Measurements from ENCODE around the gene SPDYE3. TPM values are rescaled to one million over a fixed set of nuclear protein-coding genes. Genes with fewer than 3 reads are reported as not detected.
"Not testable (repeated sequence)": the region's sequence is repeated elsewhere in the genome, so short reads cannot be mapped to it uniquely, and the experiment has no call there.

The SPDYE3 gene
- total RNA-seq, 4 donors from 2014 or later = not detected

- peaks cover 71 to 89% of the 10 kb centered on the region in 2 donors for H3K36me3 ChIP-seq
- H3K9me3 ChIP-seq = no peaks in the 10 kb centered on the region
- no peaks in the 10 kb centered on the region for H3K4me1 ChIP-seq
- 73 to 78% methylated on average over 5 to 9 of the region's 11 CpGs for WGBS, 2 donors
- intact Hi-C loops (cut with DNase I) = no loop called here
- H3K27ac ChIP-seq = no peak within 1 kb of the TSS
- no peak for TF ChIP-seq POLR2A (IDR thresholded peaks at IDR 0.05)
- no peak for TF ChIP-seq CTCF (IDR thresholded peaks at IDR 0.05)
- H3K4me3 ChIP-seq (replicated peaks in 1 of 3) = no peak within 1 kb of the TSS
- no peaks in the 10 kb centered on the region for H3K27me3 ChIP-seq
- DNase-seq = no peak
Measured at GRCh38 chr7:100358027-100358856, 50.7 kb downstream of the SPDYE3 start, which contains the start of gene PILRB. Gene PILRB, plus strand, starts transcription at chr7:100358117. Its CDS starts 186 bp downstream, at chr7:100358303.

GRCh38 chr7:100358857-100359212, 51.3 kb downstream of the SPDYE3 start:
- TF ChIP-seq CTCF (IDR thresholded peaks at IDR 0.05) = no peak
- no peak for TF ChIP-seq POLR2A (IDR thresholded peaks at IDR 0.05)
- WGBS, 2 donors = 96% methylated on average over 5 to 8 of the region's 8 CpGs
- H3K27me3 ChIP-seq = no peaks in the 10 kb centered on the region
- DNase-seq = no peak
- H3K27ac ChIP-seq = no peak overlapping the region
- H3K9me3 ChIP-seq = no peaks in the 10 kb centered on the region
- H3K36me3 ChIP-seq = peaks cover 65 to 83% of the 10 kb centered on the region in 2 donors
- H3K4me1 ChIP-seq = no peaks in the 10 kb centered on the region
- intact Hi-C loops (cut with DNase I) = no loop called here
- no peak overlapping the region for H3K4me3 ChIP-seq (replicated peaks in 1 of 3)

GRCh38 chr7:100360135-100360854, 52.8 kb downstream of the SPDYE3 start:
- 80 to 94% methylated on average over 3 of the region's 3 CpGs for WGBS, 2 donors
- intact Hi-C loops (cut with DNase I) = no loop called here
- no peaks in the 10 kb centered on the region for H3K9me3 ChIP-seq
- DNase-seq = no peak
- H3K27me3 ChIP-seq = no peaks in the 10 kb centered on the region
- H3K4me3 ChIP-seq (replicated peaks in 1 of 3) = no peak overlapping the region
- TF ChIP-seq CTCF (IDR thresholded peaks at IDR 0.05) = no peak
- no peak for TF ChIP-seq POLR2A (IDR thresholded peaks at IDR 0.05)
- no peaks in the 10 kb centered on the region for H3K4me1 ChIP-seq
- peaks cover 50 to 71% of the 10 kb centered on the region in 2 donors for H3K36me3 ChIP-seq
- H3K27ac ChIP-seq = no peak overlapping the region

- no peaks in the 10 kb centered on the region for H3K27me3 ChIP-seq
- DNase-seq = no peak
- intact Hi-C loops (cut with DNase I) = no loop called here
- TF ChIP-seq CTCF (IDR thresholded peaks at IDR 0.05) = no peak
- no peak for TF ChIP-seq POLR2A (IDR thresholded peaks at IDR 0.05)
- no peaks in the 10 kb centered on the region for H3K4me1 ChIP-seq
- no peak overlapping the region for H3K27ac ChIP-seq
- H3K9me3 ChIP-seq = no peaks in the 10 kb centered on the region
- no peak overlapping the region for H3K4me3 ChIP-seq (replicated peaks in 1 of 3)
- peaks cover 32 to 44% of the 10 kb centered on the region in 2 donors for H3K36me3 ChIP-seq
Measured at GRCh38 chr7:100363098-100363497, 55.6 kb downstream of the SPDYE3 start.

GRCh38 chr7:100363797-100364196, 56.3 kb downstream of the SPDYE3 start:
- 93 to 95% methylated on average over 7 of the region's 7 CpGs for WGBS, 2 donors
- H3K9me3 ChIP-seq; H3K4me3 ChIP-seq (replicated peaks in 1 of 3); DNase-seq; H3K27ac ChIP-seq; intact Hi-C loops (cut with DNase I); H3K4me1 ChIP-seq; H3K27me3 ChIP-seq: not testable (repeated sequence)
- H3K36me3 ChIP-seq = peaks cover 29 to 38% of the 10 kb centered on the region in 2 donors

All from thyroid gland (tissue), 4 donors.